NCI-H460 (cell line): ENCODE measurements around the gene TMEM86B. TPM values are rescaled to one million over a fixed set of nuclear protein-coding genes. Genes with fewer than 3 reads are reported as not detected.

ENCODE experiments used
- DNase-seq: peaks from one replicate; pipeline ENCODE4 v3.0.0-alpha.2; 2016; ENCODE audit warnings: low read depth; ENCODE audit errors: extremely low read depth
- polyA plus RNA-seq: library from polyadenylated mRNA; depleted of rRNA; stranded (reverse); fragments of >200 nt; gene quantifications from 2 replicates; pipeline ENCODE4 v1.2.3, GENCODE V29; 2014; cell fraction: nucleus; rRNA removed
- total RNA-seq: library from RNA; depleted of rRNA; stranded (reverse); fragments of >200 nt; shearing (Covaris generic); gene quantifications from 2 replicates; pipeline ENCODE4 v1.2.3, GENCODE V29; 2014; rRNA removed

Gene TMEM86B, protein sequence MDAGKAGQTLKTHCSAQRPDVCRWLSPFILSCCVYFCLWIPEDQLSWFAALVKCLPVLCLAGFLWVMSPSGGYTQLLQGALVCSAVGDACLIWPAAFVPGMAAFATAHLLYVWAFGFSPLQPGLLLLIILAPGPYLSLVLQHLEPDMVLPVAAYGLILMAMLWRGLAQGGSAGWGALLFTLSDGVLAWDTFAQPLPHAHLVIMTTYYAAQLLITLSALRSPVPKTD
- total RNA-seq = 1.8 and 2.3 TPM in 2 replicates
- polyA plus RNA-seq = 6.5 and 8.9 TPM in 2 replicates

DNA sequence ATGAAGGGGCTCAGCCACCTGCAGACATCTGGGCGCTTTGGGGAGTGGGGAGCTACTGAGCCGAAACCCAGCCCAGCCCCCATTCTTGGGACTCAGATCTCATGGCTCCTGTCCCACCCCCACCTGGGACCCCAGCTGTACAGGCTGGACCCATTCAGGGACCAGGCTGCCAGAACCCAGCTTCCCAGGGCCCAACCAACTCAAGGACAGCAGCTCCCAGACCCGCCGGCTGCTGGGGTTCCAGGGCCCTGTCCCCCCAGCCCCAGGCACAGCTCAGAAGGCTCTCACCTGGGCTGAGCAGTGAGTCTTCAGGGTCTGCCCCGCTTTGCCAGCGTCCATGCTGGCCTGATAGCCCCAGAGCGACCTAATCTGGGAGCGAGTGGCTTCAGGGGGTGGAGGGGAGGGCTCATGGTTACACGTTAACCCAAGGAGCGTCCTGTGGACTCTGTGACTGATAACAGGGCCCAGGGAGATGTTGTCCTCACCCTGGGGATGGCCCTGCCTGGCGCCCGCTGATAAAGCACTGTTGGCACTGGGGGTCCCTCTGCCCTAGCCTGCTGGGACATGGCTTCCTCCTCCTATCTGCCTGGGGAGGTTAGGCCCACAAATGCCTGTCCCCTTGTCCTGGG is at the start of gene TMEM86B:
TSS of gene TMEM86B (minus strand) at position 361 of the 629 bp plus-strand sequence. CDS start at position 339, 22 bp downstream.
- DNase-seq = no peak

- DNase-seq = no peak
These were observed 48.9 kb upstream of the TMEM86B start for GRCh38 chr19:55277494-55277893.

GRCh38 chr19:55276720-55277430 is 48.3 kb upstream of the TMEM86B start:
- no peak for DNase-seq

GRCh38 chr19:55275851-55276719 is 47.5 kb upstream of the TMEM86B start:
- DNase-seq = no peak

GRCh38 chr19:55273978-55274707 is 45.6 kb upstream of the TMEM86B start:
- no peak for DNase-seq

- DNase-seq = no peak
These were observed 43.6 kb upstream of the TMEM86B start for GRCh38 chr19:55272142-55272541.

- DNase-seq = no peak
These were observed 41.8 kb upstream of the TMEM86B start for GRCh38 chr19:55270172-55270942.

- DNase-seq = no peak
These were observed 40.7 kb upstream of the TMEM86B start for GRCh38 chr19:55269299-55269698.

DNA sequence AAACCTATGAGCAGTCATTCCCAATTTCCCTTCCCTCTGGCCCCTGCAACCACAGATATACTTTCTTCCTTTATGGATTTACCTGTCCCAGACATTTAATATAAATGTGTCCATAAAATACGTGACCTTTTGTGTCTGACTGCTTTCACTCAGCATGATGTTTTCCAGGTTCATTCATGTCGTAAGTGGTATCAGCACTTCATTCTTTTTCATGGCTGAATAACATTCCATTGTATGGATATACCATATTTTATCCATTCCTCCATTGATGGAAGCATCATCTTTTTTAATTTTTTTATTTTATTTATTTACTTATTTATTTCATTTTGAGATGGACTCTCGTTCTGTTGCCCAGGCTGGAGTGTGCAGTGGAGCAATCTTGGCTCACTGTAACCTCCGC is 38.3 kb upstream of the TMEM86B start:
- no peak for DNase-seq

DNA sequence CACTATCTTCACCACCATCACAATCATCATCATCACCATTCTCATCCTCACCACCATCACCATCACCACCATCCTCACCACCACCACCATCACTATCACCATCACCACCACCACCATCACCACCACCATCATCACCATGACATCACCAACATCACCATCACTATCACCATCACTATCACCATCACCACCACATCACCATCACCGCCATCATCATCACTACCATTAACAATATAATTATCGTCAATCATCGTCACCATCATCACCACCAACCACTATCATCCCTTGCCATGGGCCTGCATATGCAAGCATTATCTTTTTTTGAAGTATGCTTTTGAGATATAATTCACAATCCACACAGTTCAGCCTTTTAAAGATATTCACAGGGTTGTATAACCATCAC is 37.8 kb upstream of the TMEM86B start:
- DNase-seq = no peak

DNA sequence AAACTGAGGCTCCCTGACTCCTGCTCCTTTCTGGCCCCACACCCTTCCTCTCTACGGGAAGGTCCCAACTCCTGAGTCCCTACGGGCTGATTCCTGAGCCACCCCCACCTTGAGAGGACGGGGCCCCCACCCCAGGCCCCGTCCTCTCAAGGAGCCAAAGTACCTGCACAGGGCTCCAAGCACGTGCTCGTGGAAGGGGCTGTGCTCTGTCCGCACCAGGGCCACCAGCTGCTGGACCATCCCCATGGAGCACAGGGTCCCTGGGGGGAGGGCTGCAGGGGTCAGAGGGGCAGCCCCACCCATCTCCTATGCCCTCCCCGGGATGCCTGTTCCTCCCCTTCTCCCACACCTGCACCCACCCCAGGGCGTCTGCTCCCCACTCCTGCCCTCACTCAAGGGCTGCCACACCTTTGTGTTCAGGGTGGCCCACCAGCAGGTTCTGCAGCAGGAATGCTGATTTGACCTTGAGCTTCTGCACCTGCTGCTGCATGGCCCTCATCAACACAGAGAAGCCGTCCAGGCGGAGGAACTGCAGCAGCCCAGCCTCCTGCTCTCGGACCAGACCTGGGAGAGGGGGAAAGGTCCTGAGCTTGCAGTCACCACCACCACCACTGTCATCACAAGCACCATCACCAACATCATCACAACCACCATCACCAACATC is 37.3 kb upstream of the TMEM86B start:
- no peak for DNase-seq

- no peak for DNase-seq
These were observed 36.6 kb upstream of the TMEM86B start for GRCh38 chr19:55265173-55265572.

DNA sequence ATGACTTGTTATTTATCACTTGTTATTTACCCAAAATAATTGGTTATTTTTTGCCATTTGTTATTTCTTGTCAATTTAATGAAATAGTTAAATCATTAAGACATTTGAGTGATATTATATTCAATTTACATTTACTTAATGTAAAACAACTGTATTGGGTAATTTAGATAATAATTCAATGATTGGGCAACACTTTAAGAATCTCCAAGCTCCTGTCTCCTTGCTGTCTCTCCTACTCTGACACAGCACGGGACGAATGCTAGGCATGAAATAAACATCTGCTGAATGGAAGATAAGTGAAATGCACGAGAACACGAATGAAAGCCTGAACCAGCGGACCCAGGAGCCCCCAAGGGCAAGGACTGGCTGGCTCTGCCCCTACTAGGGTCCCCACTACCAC is 36.0 kb upstream of the TMEM86B start:
- no peak for DNase-seq

GRCh38 chr19:55262359-55262758 is 33.8 kb upstream of the TMEM86B start:
- DNase-seq = no peak

DNA sequence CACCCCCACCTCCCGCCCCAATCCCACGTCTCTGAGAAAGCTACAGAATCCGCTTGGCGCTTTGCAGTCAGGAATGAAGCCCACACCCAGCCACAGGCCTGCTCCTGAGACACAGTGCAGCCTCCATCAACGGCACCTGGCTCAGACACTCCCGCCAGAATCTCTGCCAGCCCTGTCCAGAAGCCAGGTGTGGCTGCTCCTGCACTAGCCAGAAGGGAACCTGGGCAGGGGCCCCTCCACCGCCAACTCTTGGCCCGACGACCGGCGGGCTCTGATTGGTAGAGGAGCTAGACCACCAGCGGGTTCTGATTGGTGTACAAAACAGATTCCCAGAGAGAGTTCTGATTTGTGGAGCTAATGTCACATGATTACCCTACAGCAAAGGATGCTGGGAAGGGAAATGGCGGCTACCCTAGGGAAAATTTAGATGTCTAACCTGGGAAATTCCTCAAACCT is 33.1 kb upstream of the TMEM86B start:
- no peak for DNase-seq

- no peak for DNase-seq
These were observed 31.1 kb upstream of the TMEM86B start for GRCh38 chr19:55259540-55260210.

GRCh38 chr19:55258828-55259539 is 30.4 kb upstream of the TMEM86B start, which contains the start of gene PPP6R1:
Gene PPP6R1 (minus strand): TSS chr19:55259017. CDS start chr19:55247103, 11,914 bp downstream.
- DNase-seq = peak; percentile 98
